ENCODE measurements around the gene LCTL. TPM values are rescaled to one million over a fixed set of nuclear protein-coding genes. Genes with fewer than 3 reads are reported as not detected.

The LCTL gene, protein sequence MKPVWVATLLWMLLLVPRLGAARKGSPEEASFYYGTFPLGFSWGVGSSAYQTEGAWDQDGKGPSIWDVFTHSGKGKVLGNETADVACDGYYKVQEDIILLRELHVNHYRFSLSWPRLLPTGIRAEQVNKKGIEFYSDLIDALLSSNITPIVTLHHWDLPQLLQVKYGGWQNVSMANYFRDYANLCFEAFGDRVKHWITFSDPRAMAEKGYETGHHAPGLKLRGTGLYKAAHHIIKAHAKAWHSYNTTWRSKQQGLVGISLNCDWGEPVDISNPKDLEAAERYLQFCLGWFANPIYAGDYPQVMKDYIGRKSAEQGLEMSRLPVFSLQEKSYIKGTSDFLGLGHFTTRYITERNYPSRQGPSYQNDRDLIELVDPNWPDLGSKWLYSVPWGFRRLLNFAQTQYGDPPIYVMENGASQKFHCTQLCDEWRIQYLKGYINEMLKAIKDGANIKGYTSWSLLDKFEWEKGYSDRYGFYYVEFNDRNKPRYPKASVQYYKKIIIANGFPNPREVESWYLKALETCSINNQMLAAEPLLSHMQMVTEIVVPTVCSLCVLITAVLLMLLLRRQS
- total RNA-seq = not detected

DNA sequence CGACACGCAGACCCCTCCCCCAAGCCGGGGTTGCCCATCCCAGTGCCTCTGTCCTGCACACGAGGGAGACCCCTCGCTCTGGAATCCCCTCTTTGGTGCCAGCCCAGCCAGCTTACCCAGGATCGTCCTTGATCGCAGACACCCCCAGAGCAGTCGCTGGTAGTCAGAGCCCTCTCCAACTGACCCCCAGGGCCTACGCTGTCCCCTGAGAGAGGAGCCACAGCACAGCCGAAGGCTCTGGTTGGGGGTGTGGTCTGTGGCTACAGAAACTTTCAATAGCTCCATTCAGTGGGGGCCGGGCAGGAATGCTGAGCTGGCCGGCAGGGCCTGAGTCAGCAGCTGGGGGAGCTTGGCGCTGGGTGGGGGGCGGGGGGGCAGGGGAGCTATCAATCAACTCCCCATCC lies at the start of gene LCTL:
Gene LCTL (minus strand): TSS at position 258 of the 404 bp plus-strand sequence. CDS start 633 bp downstream, outside the sequence.
- Histone ChIP-seq H3K4me3 (no peak within 1 kb of the TSS), H3K36me3 (no peaks in the 10 kb centered on the region), H3K27me3 (no peaks in the 10 kb centered on the region), H3K27ac (no peak within 1 kb of the TSS), H3K4me1 (peaks cover 0 to 8% of the 10 kb centered on the region in 2 donors), H3K9me3 (no peaks in the 10 kb centered on the region)
- DNase-seq (ENCODE audit: low spot score) = peak; percentile 34
- TF ChIP-seq, protein P1, sequence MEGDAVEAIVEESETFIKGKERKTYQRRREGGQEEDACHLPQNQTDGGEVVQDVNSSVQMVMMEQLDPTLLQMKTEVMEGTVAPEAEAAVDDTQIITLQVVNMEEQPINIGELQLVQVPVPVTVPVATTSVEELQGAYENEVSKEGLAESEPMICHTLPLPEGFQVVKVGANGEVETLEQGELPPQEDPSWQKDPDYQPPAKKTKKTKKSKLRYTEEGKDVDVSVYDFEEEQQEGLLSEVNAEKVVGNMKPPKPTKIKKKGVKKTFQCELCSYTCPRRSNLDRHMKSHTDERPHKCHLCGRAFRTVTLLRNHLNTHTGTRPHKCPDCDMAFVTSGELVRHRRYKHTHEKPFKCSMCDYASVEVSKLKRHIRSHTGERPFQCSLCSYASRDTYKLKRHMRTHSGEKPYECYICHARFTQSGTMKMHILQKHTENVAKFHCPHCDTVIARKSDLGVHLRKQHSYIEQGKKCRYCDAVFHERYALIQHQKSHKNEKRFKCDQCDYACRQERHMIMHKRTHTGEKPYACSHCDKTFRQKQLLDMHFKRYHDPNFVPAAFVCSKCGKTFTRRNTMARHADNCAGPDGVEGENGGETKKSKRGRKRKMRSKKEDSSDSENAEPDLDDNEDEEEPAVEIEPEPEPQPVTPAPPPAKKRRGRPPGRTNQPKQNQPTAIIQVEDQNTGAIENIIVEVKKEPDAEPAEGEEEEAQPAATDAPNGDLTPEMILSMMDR (IDR thresholded peaks at IDR 0.05) = no peak

DNA sequence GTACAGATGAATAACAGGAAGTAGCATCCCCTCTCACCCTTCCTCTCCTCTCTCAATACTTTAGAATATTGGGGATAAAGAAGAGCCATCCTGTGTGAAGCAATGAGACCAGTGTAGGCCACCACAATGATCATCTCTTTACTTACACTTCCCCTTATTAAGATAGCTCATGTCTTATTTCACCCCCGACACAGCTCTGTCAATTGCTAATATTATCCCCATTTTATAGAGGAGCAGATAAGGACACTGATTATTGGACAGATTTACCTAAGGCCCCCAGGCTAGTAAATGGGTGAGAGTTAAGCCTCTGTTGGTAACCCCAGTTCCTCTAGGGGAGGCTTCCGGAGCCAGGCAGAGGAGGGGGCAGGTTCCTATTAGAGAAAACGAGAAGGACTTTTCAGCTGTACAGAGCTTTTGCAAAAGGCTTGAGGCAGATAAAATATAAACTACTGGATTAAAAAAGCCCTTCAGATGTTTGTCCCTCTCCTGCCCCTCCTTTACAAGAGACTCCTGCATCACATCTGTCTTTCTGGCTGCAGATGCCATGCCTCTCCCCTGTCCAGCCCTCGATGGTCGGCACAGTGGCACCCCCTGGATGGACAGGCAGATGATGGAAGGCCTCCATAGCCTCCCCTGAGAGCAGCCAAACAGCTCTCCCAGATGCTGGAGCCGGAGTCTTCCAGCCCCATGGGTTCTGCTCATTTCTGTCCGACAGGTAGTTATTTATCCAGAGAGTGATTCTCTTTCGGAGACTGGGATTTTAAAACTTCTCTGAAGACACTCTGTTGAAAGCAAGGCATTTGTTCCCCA lies 49.4 kb upstream of the LCTL start:
- Histone ChIP-seq H3K9me3 (no peaks in the 10 kb centered on the region), H3K4me3 (no peak overlapping the region), H3K4me1 (peaks cover 0 to 34% of the 10 kb centered on the region in 2 donors), H3K36me3 (no peaks in the 10 kb centered on the region), H3K27ac (no peak overlapping the region), H3K27me3 (no peaks in the 10 kb centered on the region)
- TF ChIP-seq, protein P1 (IDR thresholded peaks at IDR 0.05) = no peak
- DNase-seq (ENCODE audit: low spot score) = no peak

GRCh38 chr15:66614456-66614855 lies 48.7 kb upstream of the LCTL start:
- Histone ChIP-seq H3K9me3 (no peaks in the 10 kb centered on the region), H3K36me3 (no peaks in the 10 kb centered on the region), H3K27ac (no peak overlapping the region), H3K4me3 (no peak overlapping the region), H3K4me1 (peaks cover 0 to 30% of the 10 kb centered on the region in 2 donors), H3K27me3 (no peaks in the 10 kb centered on the region)
- TF ChIP-seq, protein P1 (IDR thresholded peaks at IDR 0.05) = no peak
- no peak for DNase-seq (ENCODE audit: low spot score)

GRCh38 chr15:66613743-66614142 lies 47.9 kb upstream of the LCTL start:
- H3K27me3 ChIP-seq = no peaks in the 10 kb centered on the region
- H3K4me1 ChIP-seq = peaks cover 0 to 23% of the 10 kb centered on the region in 2 donors
- H3K27ac ChIP-seq = no peak overlapping the region
- no peaks in the 10 kb centered on the region for H3K36me3 ChIP-seq
- TF ChIP-seq, protein P1 (IDR thresholded peaks at IDR 0.05) = no peak
- no peak overlapping the region for H3K4me3 ChIP-seq
- no peak for DNase-seq (ENCODE audit: low spot score)
- H3K9me3 ChIP-seq = no peaks in the 10 kb centered on the region

DNA sequence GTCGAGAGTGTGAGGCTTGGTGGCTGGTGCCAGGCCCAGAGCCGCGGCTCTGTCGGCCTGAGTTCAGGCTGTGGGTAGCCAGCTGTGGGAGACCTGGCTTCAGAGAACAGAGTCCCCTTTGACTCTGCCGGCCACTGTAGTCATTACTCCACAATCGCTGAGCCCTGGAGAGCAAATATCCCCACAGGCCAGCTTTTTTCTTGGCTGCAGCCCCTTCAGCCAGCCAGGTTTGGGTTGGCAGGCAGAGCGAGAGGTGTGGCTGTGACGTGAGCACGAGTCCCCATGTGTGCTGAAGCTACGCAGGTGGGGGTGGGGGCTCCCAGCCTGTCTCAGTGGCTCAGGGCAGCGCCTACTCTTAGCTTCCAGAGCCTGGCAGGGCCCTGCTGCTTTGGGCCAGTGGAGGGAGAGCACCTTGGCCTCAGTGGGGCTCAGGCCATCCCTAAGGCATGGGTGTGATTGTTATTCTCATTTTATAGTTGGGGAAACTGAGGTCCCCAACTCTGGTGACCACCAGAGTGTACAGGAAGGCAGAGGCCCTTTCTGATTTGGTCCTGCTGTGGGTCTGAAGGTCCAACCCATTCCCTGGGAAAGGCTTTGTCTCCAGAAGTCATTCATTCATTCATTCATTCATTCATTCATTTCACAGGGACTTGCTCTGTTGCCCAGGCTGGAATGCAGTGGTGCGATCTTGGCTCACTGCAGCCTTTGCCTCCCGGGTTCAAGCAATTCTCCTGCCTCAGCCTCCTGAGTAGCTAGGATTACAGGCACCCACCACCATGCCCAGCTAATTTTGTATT lies 45.7 kb upstream of the LCTL start:
- no peak for DNase-seq (ENCODE audit: low spot score)
- peaks cover 0 to 2% of the 10 kb centered on the region in 2 donors for H3K4me1 ChIP-seq
- no peaks in the 10 kb centered on the region for H3K36me3 ChIP-seq
- no peaks in the 10 kb centered on the region for H3K9me3 ChIP-seq
- TF ChIP-seq, protein P1 (IDR thresholded peaks at IDR 0.05) = no peak
- H3K27me3 ChIP-seq = no peaks in the 10 kb centered on the region
- no peak overlapping the region for H3K27ac ChIP-seq
- H3K4me3 ChIP-seq = no peak overlapping the region

All from right atrium auricular region (tissue), 2 donors.